Hematopoietic multipotent progenitor cell treated with erythropoietin and hydrocortisone succinate and interleukin-3 and kit ligand, for 17 days (in vitro differentiated cells): ENCODE data around the gene POLR1A.

ENCODE experiments used
- DNase-seq: peaks from one replicate; pipeline ENCODE4 v3.0.0-alpha.2; 2015; ENCODE audit warnings: low spot score

POLR1A gene

DNA sequence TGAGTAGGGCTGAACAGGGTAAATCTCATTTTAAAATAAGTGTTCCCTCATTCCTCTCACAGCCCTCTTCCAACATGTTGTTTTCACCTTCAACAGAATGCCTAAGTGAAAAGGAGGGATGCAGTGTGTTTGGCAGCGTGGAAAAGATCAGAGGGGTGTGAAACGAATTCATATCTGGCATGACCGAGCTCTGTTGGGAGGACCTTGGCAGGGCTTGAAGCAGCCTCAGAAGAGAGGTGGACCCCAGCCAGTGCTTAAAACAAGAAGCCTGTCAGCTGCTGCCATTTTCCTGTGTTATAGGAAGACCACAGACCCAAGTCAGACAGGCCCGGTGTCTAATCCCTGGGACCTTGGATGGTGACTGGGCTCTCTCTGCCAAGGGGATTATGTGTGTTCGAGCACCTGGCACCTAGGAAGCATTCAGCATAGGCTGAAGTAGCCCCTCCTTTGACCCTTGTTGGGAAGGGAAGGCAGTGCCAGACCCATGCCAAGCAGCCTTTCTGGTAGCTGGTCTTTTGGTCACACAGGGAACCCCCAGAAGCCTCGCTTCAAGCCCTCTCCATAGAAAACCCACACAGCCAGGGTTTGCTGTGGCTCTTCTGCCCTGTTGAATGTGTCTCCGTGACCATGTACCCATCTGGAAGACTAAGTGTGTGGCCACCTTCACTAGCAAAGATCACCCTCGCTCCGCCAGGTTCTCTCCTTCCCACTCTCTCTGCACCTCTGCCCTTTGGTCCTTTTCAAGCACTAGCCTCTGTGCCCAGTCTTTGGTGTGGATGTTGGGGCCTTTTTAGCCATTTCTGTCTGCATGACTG, 129.4 kb downstream of the POLR1A start:
- no peak for DNase-seq

DNA sequence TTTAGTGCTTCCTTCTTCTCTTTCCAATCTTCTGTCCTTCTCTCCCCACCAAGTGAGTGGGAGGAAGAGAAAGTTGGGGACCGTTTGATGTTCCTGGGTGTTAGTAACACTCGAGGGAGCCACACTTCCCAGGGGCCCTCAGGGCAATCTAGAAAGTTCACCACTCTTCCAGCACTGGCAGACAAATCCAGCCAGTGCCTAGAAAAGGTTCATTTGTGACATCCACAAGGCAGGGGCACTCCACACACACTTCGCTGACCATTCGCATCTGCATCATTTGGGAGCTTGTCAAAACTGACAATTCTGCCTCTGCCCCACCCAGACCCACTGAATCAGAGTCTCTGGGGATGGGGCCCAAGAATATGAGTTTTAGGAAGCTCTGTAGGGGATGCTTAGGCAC, 130.1 kb downstream of the POLR1A start:
- no peak for DNase-seq

DNA sequence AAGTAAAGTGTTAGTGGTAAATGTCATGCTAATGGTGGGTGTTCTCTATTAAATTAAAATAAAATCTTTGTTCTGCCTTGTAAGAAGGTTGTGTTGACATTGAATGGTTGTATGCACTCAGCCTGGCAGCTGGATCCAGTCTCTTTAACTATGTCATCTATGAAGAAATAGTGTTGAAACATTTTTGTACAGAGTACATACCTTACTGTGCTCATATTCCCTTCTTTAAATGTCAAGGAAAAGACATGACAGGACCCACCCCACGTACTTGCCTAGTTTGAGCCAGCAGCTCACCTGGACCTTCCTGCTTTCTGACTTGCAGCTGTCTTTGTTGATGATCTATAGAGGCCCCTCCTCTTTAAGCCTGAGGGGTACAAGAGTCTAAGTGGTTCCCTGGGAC, 131.3 kb downstream of the POLR1A start:
- no peak for DNase-seq

DNA sequence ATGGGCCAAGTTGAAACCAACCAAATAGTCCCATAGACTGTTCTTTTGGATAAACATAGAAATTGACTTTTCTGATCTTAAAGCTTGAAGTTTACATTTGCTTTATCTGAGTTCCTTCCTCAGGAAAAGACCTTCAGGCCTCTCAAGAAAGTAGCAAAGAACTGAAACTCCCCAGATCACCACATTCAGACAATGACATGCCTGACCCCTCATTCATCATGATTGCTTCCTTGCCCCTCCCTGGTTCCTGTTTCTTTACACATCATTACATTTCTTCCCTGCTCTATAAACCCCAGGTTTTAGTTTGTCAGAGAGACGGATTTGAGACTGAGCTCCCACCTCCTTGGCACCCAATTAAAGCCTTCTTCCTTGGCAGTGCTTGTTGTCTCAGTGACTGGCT, 133.3 kb downstream of the POLR1A start:
- no peak for DNase-seq

DNA sequence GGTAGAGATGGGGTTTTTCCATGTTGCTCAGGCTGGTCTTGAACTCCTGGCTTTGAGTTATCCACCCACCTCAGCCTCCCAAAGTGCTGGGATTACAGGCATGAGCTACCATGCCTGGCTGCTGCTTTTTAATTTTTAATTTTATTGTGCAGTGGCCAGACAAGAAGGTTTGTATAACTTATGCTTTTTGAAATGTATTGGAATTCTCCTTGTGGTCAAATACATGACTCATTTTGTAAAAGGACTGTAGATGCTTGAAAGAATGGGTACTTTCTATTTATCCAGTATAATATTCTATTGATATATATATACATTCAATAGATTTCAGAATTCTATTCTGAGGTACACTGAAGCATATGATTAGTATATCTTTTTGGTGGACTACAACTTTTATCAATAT, 134.3 kb downstream of the POLR1A start:
- DNase-seq: no peak
